ENCODE results near the gene GNG2.

Gene GNG2

DNA sequence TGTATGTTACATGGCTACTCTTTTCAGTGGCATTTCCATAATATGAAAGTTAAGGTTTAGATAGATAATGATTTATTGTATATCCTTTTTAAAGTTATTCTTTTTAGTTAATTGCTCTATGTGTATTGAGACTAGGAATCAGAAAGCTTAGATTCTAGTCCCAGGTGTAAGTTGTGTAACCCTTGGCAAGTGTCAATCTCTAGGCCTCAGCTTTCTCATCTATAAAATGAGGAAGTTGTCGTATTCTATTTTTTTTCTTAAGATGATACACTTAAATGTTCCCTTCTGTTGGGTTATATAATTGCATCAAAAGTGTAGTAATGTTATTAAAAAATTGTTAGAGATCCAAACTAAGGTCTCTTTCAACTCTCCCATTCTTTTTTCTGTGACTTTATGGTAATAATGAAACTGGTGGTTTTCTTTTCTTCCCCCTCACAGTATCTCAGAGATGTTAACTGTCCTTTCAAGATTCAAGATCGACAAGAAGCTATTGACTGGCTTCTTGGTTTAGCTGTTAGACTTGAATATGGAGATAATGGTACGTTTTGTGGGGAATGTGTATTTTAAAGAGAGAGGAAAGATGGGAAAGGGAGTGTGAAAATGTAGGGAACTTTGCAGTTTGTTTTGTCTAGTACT, 133.0 kb downstream of the GNG2 start:
- no peak overlapping the region for H3K9ac ChIP-seq (ENCODE audit: low read depth, low read length)
- H3K4me1 ChIP-seq (ENCODE audit: insufficient read depth, low read length): no peaks in the 10 kb centered on the region
- H3K36me3 ChIP-seq (ENCODE audit: insufficient read depth, low read length): peaks cover 4% of the 10 kb centered on the region
- no peaks in the 10 kb centered on the region for H3K9me3 ChIP-seq (ENCODE audit: control insufficient read depth, insufficient read depth, low read length)

DNA sequence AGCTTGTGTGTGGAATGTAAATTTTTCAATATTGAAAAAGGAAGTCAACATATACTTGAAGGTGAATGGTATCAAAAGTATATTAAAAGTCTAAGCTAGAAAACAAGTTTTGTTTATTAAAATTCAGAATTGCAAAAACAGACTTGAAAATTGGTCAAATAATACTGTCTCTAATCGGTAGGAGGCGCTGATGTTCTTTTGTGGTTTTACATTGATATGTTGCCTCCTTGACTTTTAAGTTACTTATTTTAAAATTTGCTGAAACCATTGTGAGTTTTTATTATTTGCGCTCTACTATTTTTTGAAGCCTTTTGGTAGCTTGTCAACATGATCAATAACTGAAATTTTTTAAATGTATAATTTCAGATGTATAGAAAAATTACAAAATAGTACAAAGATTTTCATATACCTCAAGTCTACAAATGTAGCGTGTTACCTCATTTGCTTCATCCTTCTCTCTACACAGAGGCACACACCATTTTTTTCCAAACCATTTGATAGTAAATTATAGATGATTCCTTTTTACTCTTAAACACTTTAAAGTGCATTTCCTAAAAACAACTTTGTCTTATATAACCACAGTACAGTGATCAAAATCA, 135.8 kb downstream of the GNG2 start:
- no peak overlapping the region for H3K9ac ChIP-seq (ENCODE audit: low read depth, low read length)
- H3K4me1 ChIP-seq (ENCODE audit: insufficient read depth, low read length): no peaks in the 10 kb centered on the region
- peaks cover 4% of the 10 kb centered on the region for H3K36me3 ChIP-seq (ENCODE audit: insufficient read depth, low read length)
- no peaks in the 10 kb centered on the region for H3K9me3 ChIP-seq (ENCODE audit: control insufficient read depth, insufficient read depth, low read length)

DNA sequence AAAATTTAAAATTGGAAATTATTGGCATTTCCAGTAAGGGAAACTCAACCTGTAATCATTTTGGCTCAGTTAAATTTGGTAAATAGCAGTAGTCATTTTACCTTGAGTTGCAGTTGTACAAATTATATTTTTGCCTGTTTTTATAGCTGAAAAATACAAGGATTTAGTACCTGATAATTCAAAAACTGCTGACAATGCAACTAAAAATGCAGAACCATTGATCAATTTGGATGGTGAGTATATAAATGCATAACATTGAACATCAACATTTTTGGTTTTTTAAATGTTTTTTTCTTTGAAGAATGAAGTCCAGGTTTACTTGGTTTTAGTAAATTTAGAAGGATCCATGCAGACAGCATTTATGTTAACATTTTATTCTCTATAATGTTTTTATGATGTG, 137.9 kb downstream of the GNG2 start:
- H3K36me3 ChIP-seq (ENCODE audit: insufficient read depth, low read length): peaks cover 16% of the 10 kb centered on the region

DNA sequence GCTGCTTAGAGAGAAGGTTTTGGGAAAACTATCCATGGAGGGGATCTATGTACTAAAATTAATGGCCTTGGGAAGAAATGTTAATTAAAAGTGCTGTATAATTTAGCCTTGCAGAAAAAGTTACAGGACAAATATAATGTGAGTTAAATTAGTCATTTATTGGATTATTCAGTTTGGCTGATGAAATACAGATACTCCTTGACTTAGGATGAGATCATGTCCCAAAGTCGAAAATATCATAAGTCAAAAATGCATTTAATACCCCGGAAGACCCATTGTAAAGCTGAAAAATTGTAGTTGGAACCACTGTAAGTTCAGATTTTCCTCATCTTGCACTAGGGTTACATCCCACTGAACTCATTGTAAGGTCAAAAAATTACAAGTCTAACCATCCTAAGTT, 138.7 kb downstream of the GNG2 start:
- Histone ChIP-seq H3K9me3 (ENCODE audit: control insufficient read depth, insufficient read depth, low read length) (no peaks in the 10 kb centered on the region), H3K4me1 (ENCODE audit: insufficient read depth, low read length) (no peaks in the 10 kb centered on the region), H3K9ac (ENCODE audit: low read depth, low read length) (no peak overlapping the region), H3K36me3 (ENCODE audit: insufficient read depth, low read length) (peaks cover 16% of the 10 kb centered on the region)

More for the DNA sequence above, 137.9 kb downstream of the GNG2 start:
- Histone ChIP-seq H3K9me3 (ENCODE audit: control insufficient read depth, insufficient read depth, low read length) (no peaks in the 10 kb centered on the region), H3K9ac (ENCODE audit: low read depth, low read length) (no peak overlapping the region), H3K4me1 (ENCODE audit: insufficient read depth, low read length) (no peaks in the 10 kb centered on the region)

DNA sequence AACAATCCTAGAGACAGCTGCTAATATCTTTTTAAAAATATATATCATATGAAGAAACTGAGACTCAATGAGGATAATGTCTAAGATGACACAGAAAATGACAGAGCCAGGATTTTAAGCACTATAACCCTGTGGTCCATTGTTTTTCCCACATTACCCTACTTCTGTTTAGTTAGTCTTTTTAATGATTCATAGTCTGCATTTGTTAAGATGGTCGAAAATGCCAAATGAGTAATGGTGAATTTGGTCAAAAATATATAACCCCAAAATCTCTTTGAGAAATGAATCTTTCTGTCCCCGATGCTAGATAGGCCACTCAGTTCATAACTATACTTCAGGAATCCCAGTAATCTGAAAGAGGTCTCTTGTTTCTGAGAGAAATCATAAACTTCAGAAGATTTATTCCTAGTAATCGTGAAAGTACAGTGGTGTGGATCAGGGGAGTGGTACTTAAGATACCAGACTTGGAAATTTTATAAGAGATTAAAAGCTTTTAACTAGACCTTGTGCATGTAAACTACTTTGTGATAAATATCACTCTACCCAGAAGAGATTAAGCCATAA, 139.7 kb downstream of the GNG2 start:
- H3K9ac ChIP-seq (ENCODE audit: low read depth, low read length): no peak overlapping the region
- peaks cover 16% of the 10 kb centered on the region for H3K36me3 ChIP-seq (ENCODE audit: insufficient read depth, low read length)
- H3K4me1 ChIP-seq (ENCODE audit: insufficient read depth, low read length): no peaks in the 10 kb centered on the region
- H3K9me3 ChIP-seq (ENCODE audit: control insufficient read depth, insufficient read depth, low read length): no peaks in the 10 kb centered on the region

DNA sequence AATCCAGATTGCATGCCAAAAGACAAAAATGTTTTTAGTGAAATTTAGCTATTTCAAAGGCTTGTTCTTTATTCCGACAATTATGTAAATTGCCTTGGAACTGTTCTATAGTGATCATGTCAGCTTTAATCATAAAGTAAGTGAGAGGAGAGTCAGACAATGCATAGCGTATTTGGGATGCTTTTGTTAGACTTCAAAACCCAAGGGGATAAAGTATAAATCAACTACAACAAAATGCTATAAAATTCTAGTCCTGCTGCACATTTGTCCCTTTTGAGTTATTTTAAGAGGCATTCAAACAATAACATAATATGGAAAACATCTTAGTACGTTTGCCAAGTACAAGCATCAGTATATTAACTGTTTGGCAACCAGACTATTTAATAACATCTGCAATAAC, 140.3 kb downstream of the GNG2 start:
- no peaks in the 10 kb centered on the region for H3K9me3 ChIP-seq (ENCODE audit: control insufficient read depth, insufficient read depth, low read length)
- peaks cover 22% of the 10 kb centered on the region for H3K36me3 ChIP-seq (ENCODE audit: insufficient read depth, low read length)
- H3K9ac ChIP-seq (ENCODE audit: low read depth, low read length): no peak overlapping the region
- H3K4me1 ChIP-seq (ENCODE audit: insufficient read depth, low read length): no peaks in the 10 kb centered on the region; the same call in 1 of the 2 replicates

DNA sequence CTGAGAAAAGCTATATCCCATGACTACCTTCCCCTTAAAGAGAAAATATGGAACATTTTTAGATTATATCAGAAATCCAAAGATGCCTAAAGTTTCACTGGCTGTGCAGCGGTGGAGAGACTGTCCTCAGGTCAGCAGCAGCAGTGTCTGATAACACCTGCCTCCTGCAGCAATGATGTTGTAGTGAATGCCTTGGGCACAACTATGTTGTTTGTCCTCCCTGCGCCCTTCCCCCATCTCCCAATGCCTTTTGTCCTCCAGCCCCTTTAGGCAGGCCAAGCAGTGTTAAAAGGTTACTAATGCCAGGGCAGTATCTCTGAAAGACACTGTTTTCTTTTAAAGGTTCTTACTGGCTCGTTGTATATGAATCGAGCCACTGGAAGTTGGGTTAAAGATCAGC, 142.1 kb downstream of the GNG2 start:
- Histone ChIP-seq H3K36me3 (ENCODE audit: insufficient read depth, low read length) (peaks cover 27% of the 10 kb centered on the region), H3K9ac (ENCODE audit: low read depth, low read length) (no peak overlapping the region), H3K4me1 (ENCODE audit: insufficient read depth, low read length) (peaks cover 11% of the 10 kb centered on the region; the same call in 1 of the 2 replicates), H3K9me3 (ENCODE audit: control insufficient read depth, insufficient read depth, low read length) (no peaks in the 10 kb centered on the region)

DNA sequence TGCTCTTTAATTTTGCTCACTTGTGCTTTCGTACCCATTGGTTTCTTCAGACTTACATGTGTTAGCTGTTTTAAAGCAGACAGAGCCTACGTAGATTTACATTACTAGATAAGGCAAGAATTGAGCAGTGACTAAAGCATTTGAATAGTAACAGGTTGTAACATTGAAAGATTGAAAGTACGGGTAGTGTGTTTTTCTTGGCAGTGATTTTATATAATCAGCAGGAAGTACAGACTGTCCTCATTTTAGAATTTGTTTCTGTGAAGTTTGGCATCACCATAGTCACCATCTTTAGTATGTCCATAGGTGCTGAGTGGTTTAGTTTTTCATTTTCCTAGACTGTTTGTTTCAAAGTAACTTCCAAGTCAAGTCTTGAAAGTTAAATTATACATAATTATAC, 142.9 kb downstream of the GNG2 start:
- Histone ChIP-seq H3K9me3 (ENCODE audit: control insufficient read depth, insufficient read depth, low read length) (no peaks in the 10 kb centered on the region), H3K36me3 (ENCODE audit: insufficient read depth, low read length) (peaks cover 35% of the 10 kb centered on the region), H3K4me1 (ENCODE audit: insufficient read depth, low read length) (peaks cover 12% of the 10 kb centered on the region; the same call in 1 of the 2 replicates), H3K9ac (ENCODE audit: low read depth, low read length) (no peak overlapping the region)

DNA sequence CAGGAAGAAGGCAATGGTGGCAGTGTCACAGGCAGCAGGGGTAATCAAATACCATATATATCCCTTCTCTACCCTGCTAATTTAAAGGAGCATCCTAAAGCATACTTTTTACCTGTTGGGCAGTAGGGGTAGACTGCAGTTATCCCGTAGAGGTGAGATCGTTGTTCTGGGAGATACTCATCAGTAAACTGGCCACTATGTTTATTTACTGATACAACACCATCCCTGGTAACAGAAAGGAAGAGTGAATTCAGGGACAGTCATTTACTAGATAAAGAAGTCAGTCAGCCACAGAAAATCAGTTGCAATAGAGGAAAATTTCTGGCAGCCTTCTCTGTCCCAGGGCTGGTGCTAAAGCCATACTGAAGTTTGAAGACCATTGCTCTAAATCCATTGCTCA, 145.2 kb downstream of the GNG2 start:
- Histone ChIP-seq H3K9me3 (ENCODE audit: control insufficient read depth, insufficient read depth, low read length) (no peaks in the 10 kb centered on the region), H3K36me3 (ENCODE audit: insufficient read depth, low read length) (peaks cover 43% of the 10 kb centered on the region), H3K9ac (ENCODE audit: low read depth, low read length) (no peak overlapping the region), H3K4me1 (ENCODE audit: insufficient read depth, low read length) (peaks cover 12% of the 10 kb centered on the region; the same call in 1 of the 2 replicates)

DNA sequence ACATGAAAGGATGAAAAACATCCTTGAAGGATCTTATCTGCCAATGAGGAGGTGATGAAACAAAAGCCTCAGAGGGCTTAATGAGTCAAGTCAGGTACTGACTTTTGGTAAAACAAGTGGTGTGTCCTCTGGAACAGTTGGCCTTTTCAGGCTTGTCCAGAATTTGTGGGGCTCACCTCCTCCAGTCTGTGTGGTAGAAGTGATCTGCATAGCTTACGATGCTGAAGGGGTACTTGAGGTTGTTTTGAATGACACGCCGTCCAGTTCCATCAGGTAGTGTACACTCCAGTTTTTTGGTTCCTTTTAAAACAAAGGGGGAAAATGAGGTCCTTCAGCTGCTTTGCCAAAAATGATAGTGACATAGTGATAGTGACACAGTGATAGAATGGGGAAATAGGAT, 145.9 kb downstream of the GNG2 start:
- H3K9me3 ChIP-seq (ENCODE audit: control insufficient read depth, insufficient read depth, low read length): no peaks in the 10 kb centered on the region
- H3K9ac ChIP-seq (ENCODE audit: low read depth, low read length): no peak overlapping the region
- H3K36me3 ChIP-seq (ENCODE audit: insufficient read depth, low read length): peaks cover 45% of the 10 kb centered on the region
- peaks cover 12% of the 10 kb centered on the region; the same call in 1 of the 2 replicates for H3K4me1 ChIP-seq (ENCODE audit: insufficient read depth, low read length)

DNA sequence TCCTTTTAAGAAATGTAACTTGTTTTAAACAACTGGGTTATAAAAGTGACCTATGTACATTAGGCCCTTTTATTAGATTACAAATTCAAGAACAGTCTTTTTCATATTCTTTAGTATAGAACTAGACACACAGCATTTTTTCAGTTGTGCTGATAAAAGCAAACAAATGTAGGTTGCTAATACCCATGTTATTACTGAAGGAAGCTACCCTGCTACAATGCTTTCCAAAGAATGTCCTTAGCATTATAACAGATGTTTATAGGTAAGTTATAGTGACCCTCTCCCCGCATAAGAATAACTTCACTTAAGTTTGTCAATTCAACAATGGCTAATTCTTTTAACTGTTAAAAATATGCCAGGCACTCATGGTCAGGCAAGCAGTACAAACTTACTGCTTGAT, 146.8 kb downstream of the GNG2 start:
- peaks cover 45% of the 10 kb centered on the region for H3K36me3 ChIP-seq (ENCODE audit: insufficient read depth, low read length)
- H3K9me3 ChIP-seq (ENCODE audit: control insufficient read depth, insufficient read depth, low read length): no peaks in the 10 kb centered on the region
- H3K4me1 ChIP-seq (ENCODE audit: insufficient read depth, low read length): peaks cover 12% of the 10 kb centered on the region; the same call in 1 of the 2 replicates
- no peak overlapping the region for H3K9ac ChIP-seq (ENCODE audit: low read depth, low read length)

DNA sequence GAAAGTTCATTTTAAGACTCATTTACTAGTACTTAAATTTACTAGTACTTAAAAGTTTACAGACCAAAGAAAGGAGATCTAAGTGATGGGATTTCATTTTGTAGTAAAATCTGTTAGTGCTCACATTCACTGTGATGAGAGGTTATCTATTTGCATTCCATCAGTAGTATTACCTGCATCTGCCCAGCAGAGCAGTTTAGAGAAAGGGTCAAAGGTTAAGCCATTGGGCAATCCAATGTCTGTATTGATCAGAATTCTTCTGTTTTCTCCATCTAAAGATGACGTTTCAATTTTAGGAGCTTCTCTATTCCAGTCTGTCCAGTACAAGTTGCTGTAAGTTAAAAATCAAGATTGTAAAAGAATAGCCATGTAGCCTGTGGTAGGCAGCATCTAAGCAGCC, 147.2 kb downstream of the GNG2 start:
- no peaks in the 10 kb centered on the region for H3K9me3 ChIP-seq (ENCODE audit: control insufficient read depth, insufficient read depth, low read length)
- peaks cover 42% of the 10 kb centered on the region for H3K36me3 ChIP-seq (ENCODE audit: insufficient read depth, low read length)
- H3K9ac ChIP-seq (ENCODE audit: low read depth, low read length): no peak overlapping the region
- peaks cover 15% of the 10 kb centered on the region for H3K4me1 ChIP-seq (ENCODE audit: insufficient read depth, low read length)

DNA sequence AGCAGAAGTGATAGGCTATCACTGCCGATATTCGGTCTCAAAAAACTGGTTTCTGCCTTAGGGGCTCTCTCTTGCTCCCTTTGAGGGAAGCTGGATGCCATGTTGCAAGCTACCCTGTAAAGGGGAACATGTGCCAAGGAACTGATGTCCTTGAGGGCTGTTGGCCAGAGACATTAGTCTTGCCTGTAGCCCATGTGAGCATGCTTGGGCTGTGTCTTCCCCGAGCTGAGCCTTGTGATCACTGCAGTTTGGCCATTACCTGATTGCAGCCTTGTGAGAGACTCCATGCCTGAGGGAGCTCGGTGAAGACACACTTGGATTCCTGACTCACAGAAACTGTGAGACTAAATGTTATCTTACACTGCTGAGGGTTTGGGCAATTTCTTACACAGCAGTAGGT, 147.7 kb downstream of the GNG2 start:
- Histone ChIP-seq H3K4me1 (ENCODE audit: insufficient read depth, low read length) (peaks cover 20% of the 10 kb centered on the region), H3K36me3 (ENCODE audit: insufficient read depth, low read length) (peaks cover 38% of the 10 kb centered on the region), H3K9ac (ENCODE audit: low read depth, low read length) (no peak overlapping the region)

DNA sequence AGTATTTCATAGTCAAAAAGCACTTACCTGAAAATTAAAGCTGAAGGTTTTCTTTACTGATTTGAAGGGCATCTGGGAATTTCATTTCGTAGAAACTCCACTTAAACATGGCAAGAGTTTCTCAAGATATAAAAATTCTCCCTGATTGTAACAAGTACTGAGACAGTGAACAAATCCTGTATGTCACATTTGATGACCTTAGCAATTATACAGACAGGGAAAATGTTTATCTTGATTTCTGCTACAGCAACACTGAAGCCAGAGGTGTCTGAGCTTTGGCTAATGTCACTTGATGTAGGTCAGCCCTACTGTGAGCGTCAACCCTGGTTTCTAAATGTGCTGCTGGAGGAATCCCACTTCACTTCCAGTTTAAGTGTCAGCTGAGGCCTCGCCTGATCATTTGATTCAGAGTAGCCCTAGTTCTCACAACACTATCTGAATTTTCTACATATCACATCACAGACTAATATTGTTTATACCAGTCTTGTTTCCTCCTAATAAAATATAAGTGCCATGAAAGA, 149.8 kb downstream of the GNG2 start:
- no peaks in the 10 kb centered on the region for H3K9me3 ChIP-seq (ENCODE audit: control insufficient read depth, insufficient read depth, low read length)
- no peak overlapping the region for H3K9ac ChIP-seq (ENCODE audit: low read depth, low read length)
- peaks cover 36% of the 10 kb centered on the region for H3K36me3 ChIP-seq (ENCODE audit: insufficient read depth, low read length)
- peaks cover 29% of the 10 kb centered on the region for H3K4me1 ChIP-seq (ENCODE audit: insufficient read depth, low read length)

More for the DNA sequence above, 147.7 kb downstream of the GNG2 start:
- H3K9me3 ChIP-seq (ENCODE audit: control insufficient read depth, insufficient read depth, low read length): no peaks in the 10 kb centered on the region

DNA sequence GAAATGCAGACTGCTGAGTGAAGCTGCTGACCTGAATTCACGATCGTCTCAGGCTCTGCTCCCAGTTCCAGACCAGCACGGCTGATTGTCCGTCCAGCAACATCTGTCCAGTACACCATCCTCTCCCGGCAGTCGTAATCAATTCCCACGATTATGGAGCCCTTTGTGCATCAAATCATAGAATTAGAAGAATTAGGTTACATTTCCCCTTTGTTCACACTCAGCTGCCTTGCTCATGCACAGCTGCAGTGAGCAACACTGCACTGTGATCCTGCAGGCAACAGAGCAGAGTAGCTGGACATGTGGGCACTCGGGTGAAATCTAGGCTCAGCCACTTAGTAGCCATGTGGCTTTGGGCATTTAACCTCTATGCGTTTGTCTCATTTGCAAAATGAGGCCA, 151.1 kb downstream of the GNG2 start:
- Histone ChIP-seq H3K4me1 (ENCODE audit: insufficient read depth, low read length) (peaks cover 25% of the 10 kb centered on the region), H3K36me3 (ENCODE audit: insufficient read depth, low read length) (peaks cover 26% of the 10 kb centered on the region), H3K9ac (ENCODE audit: low read depth, low read length) (no peak overlapping the region), H3K9me3 (ENCODE audit: control insufficient read depth, insufficient read depth, low read length) (no peaks in the 10 kb centered on the region)

Measured in ES-I3 (cell line).